H1 (cell line): ENCODE data around the gene FRMD4B. TPM values are rescaled to one million over a fixed set of nuclear protein-coding genes. Genes with fewer than 3 reads are reported as not detected.

Experiments used
- CTCF ChIA-PET: fragments of 300-600 bp; sonication (Branson Sonifier 250); formaldehyde crosslinking; loops from one replicate; lab custom pipeline; 2021; ENCODE audit not compliant: partially characterized antibody; lab: Charles Lee
- POLR2A ChIA-PET: fragments of 300-600 bp; sonication (Branson Sonifier 250); formaldehyde crosslinking; loops from one replicate; lab custom pipeline; 2021; ENCODE audit warnings: inconsistent platforms; ENCODE audit not compliant: partially characterized antibody; lab: Charles Lee
- DNase-seq, 2 experiments: peaks; one replicate each; pipeline versions ENCODE4 v3.0.0 to v3.0.0-alpha.2; 2010 to 2022; ENCODE audit warnings: low spot score in 2 of 2, low read depth in 1 of 2, mixed read lengths in 1 of 2
- FAIRE-seq: peaks from 2 replicates; lab custom pipeline; 2011; peaks lifted over from hg19 to GRCh38; lab: Jason Lieb, UNC
- H2AFZ ChIP-seq: 2 replicates; pipeline ENCODE4 v1.8.1; 2012; ENCODE audit warnings: low read length, inconsistent platforms
- H2AK5ac ChIP-seq: 2 replicates; pipeline ENCODE4 v1.6.1; 2013; ENCODE audit warnings: low read depth, low read length
- H2BK120ac ChIP-seq: replicated peaks from 2 replicates; pipeline ENCODE3; 2013; ENCODE audit warnings: low read depth, low read length, inconsistent platforms
- H2BK12ac ChIP-seq: 2 replicates; pipeline ENCODE4 v1.6.1; 2013; ENCODE audit warnings: low read depth, low read length
- H2BK15ac ChIP-seq: 2 replicates; pipeline ENCODE4 v1.6.1; 2013; ENCODE audit warnings: low read length
- H2BK20ac ChIP-seq: 2 replicates; pipeline ENCODE4 v1.6.1; 2013; ENCODE audit warnings: low read length
- H2BK5ac ChIP-seq: 2 replicates; pipeline ENCODE4 v1.6.1; 2013; ENCODE audit warnings: low read depth, low read length
- H3K14ac ChIP-seq: 2 replicates; pipeline ENCODE4 v1.6.1; 2013; ENCODE audit warnings: inconsistent platforms; ENCODE audit not compliant: insufficient read length
- H3K18ac ChIP-seq: 2 replicates; pipeline ENCODE4 v1.6.1; 2013; ENCODE audit warnings: low read length; ENCODE audit errors: extremely low read depth
- H3K23ac ChIP-seq: 2 replicates; pipeline ENCODE4 v1.6.1; 2013; ENCODE audit warnings: inconsistent platforms; ENCODE audit not compliant: insufficient read length
- H3K23me2 ChIP-seq: 2 replicates; pipeline ENCODE4 v1.6.1; 2013; ENCODE audit warnings: low read depth, low read length
- H3K27ac ChIP-seq: 2 replicates; pipeline ENCODE4 v1.6.1; 2011; ENCODE audit warnings: low read depth, low read length, inconsistent platforms
- H3K27me3 ChIP-seq, 4 experiments: replicated peaks in 1 of 4; 1 replicate in 1 of 4; 2 replicates in 3 of 4; pipeline versions ENCODE4 v1.6.1 to v1.8.1; 2011 to 2013; ENCODE audit warnings: low read length in 3 of 4, mild to moderate bottlenecking in 3 of 4, inconsistent platforms in 2 of 4, mixed read lengths in 2 of 4, moderate library complexity in 1 of 4; ENCODE audit not compliant: control insufficient read depth in 3 of 4, insufficient read depth in 3 of 4; ENCODE audit errors: extremely low read depth in 1 of 4
- H3K36me3 ChIP-seq, 4 experiments: 2 replicates each; pipeline versions ENCODE4 v1.6.1 to v1.8.1; 2011 to 2013; ENCODE audit warnings: mild to moderate bottlenecking in 4 of 4, low read length in 3 of 4, moderate library complexity in 2 of 4, control low read depth in 1 of 4, inconsistent platforms in 1 of 4; ENCODE audit not compliant: insufficient read depth in 4 of 4, control insufficient read depth in 2 of 4
- H3K4ac ChIP-seq: replicated peaks from 2 replicates; pipeline ENCODE3; 2013; ENCODE audit warnings: low read length, low read depth, mixed read lengths, inconsistent platforms; ENCODE audit not compliant: insufficient read length
- H3K4me1 ChIP-seq, 4 experiments: replicated peaks in 1 of 4; 1 replicate in 1 of 4; 2 replicates in 3 of 4; pipeline versions ENCODE4 v1.6.1 to v1.8.1; 2011 to 2013; ENCODE audit warnings: low read length in 3 of 4, inconsistent platforms in 2 of 4, mixed read lengths in 1 of 4; ENCODE audit not compliant: insufficient read depth in 4 of 4, control insufficient read depth in 3 of 4
- H3K4me2 ChIP-seq, 2 experiments: 2 replicates each; pipeline versions ENCODE4 v1.6.1 to v1.8.1; 2011 to 2013; ENCODE audit warnings: low read depth in 2 of 2, low read length in 2 of 2, control low read depth in 1 of 2, inconsistent platforms in 1 of 2, mild to moderate bottlenecking in 1 of 2; ENCODE audit not compliant: insufficient read depth in 1 of 2
- H3K4me3 ChIP-seq, 4 experiments: fragments of 200-600, 300-600 bp in 1 of 4; sonication (generic), shearing (Covaris generic), sonication (Bioruptor Twin) in 1 of 4; 2 replicates each; pipeline versions ENCODE4 v1.5.1 to v1.8.1; 2011 to 2016; ENCODE audit warnings: low read length in 4 of 4, low read depth in 3 of 4, control low read depth in 2 of 4, inconsistent platforms in 2 of 4, mild to moderate bottlenecking in 2 of 4, mixed read lengths in 1 of 4, moderate library complexity in 1 of 4; ENCODE audit not compliant: insufficient read depth in 2 of 4; ENCODE audit errors: extremely low read depth in 1 of 4
- H3K56ac ChIP-seq: replicated peaks from 2 replicates; pipeline ENCODE3; 2013; ENCODE audit warnings: low read depth, mild to moderate bottlenecking, mixed read lengths, low read length, inconsistent platforms; ENCODE audit not compliant: insufficient read length
- H3K79me1 ChIP-seq: 2 replicates; pipeline ENCODE4 v1.6.1; 2013; ENCODE audit warnings: low read depth, low read length, control low read depth
- H3K79me2 ChIP-seq, 2 experiments: 2 replicates each; pipeline versions ENCODE4 v1.6.1 to v1.8.1; 2012 to 2013; ENCODE audit warnings: low read length in 2 of 2, mild to moderate bottlenecking in 2 of 2, inconsistent platforms in 1 of 2; ENCODE audit not compliant: insufficient read depth in 2 of 2, control insufficient read depth in 1 of 2
- H3K9ac ChIP-seq, 4 experiments: replicated peaks in 1 of 4; 1 replicate in 1 of 4; 2 replicates in 3 of 4; pipeline versions ENCODE4 v1.6.1 to v1.8.1; 2011 to 2013; ENCODE audit warnings: low read depth in 3 of 4, low read length in 3 of 4, control low read depth in 2 of 4, mild to moderate bottlenecking in 2 of 4, moderate library complexity in 2 of 4, inconsistent platforms in 1 of 4; ENCODE audit errors: extremely low read depth in 1 of 4
- H3K9me3 ChIP-seq, 2 experiments: 2 replicates each; pipeline versions ENCODE4 v1.6.1 to v1.8.1; 2012 to 2013; ENCODE audit warnings: mild to moderate bottlenecking in 2 of 2, moderate library complexity in 2 of 2, control low read depth in 1 of 2, inconsistent platforms in 1 of 2, low read depth in 1 of 2, low read length in 1 of 2, mixed read lengths in 1 of 2; ENCODE audit not compliant: insufficient read depth in 2 of 2
- H4K20me1 ChIP-seq, 2 experiments: replicated peaks in 1 of 2; 2 replicates each; pipeline versions ENCODE3 to v1.8.1; 2011 to 2013; ENCODE audit warnings: inconsistent platforms in 2 of 2, low read length in 2 of 2, mild to moderate bottlenecking in 1 of 2; ENCODE audit not compliant: insufficient read depth in 2 of 2, control insufficient read depth in 1 of 2
- H4K5ac ChIP-seq: 2 replicates; pipeline ENCODE4 v1.6.1; 2013; ENCODE audit warnings: low read length, low read depth, mixed read lengths, inconsistent platforms; ENCODE audit not compliant: insufficient read length
- H4K8ac ChIP-seq: 2 replicates; pipeline ENCODE4 v1.8.0; 2013; ENCODE audit warnings: mild to moderate bottlenecking, moderate library complexity, low read length, inconsistent platforms; ENCODE audit not compliant: insufficient read depth; ENCODE audit errors: extremely low read depth
- H4K91ac ChIP-seq: replicated peaks from 2 replicates; pipeline ENCODE3; 2013; ENCODE audit warnings: low read length, mixed read lengths, inconsistent platforms; ENCODE audit not compliant: insufficient read length
- ASH2L ChIP-seq: fragments of 200-600, 300-600 bp; sonication (generic); IDR thresholded peaks from one replicate; pipeline ENCODE4 v1.7.1; 2017; ENCODE audit warnings: low read length
- BCL11A ChIP-seq, 2 experiments: IDR thresholded peaks; one replicate each; pipeline ENCODE4 v1.6.1; 2011; ENCODE audit warnings: low read depth in 2 of 2, low read length in 2 of 2, mild to moderate bottlenecking in 2 of 2
- RXRA ChIP-seq: IDR thresholded peaks from 2 replicates; pipeline ENCODE4 v1.6.1; 2011; ENCODE audit warnings: low read depth, mild to moderate bottlenecking, low read length, moderate library complexity; ENCODE audit not compliant: insufficient read depth
- SP4 ChIP-seq: IDR thresholded peaks from 2 replicates; pipeline ENCODE4 v1.6.1; 2012; ENCODE audit warnings: low read length, inconsistent platforms
- WGBS, 2 experiments: shearing (Covaris generic) in 1 of 2; methylation state at CpG; one replicate each; pipeline versions ENCODE4 v1.1.6 to v1.1.7; 2013 to 2015; ENCODE audit warnings: low lambda C conversion rate in 2 of 2, mixed read lengths in 2 of 2, inconsistent platforms in 1 of 2, low coverage in 1 of 2, missing lambda C conversion rate in 1 of 2; ENCODE audit not compliant: insufficient replicate concordance in 2 of 2, insufficient coverage in 1 of 2, insufficient read length in 1 of 2; ENCODE audit errors: extremely low coverage in 1 of 2, missing lambda C conversion rate in 1 of 2; 5-methylcytosine and 5-hydroxymethylcytosine counted together
- polyA plus RNA-seq, 7 experiments: library from polyadenylated mRNA; depleted of rRNA in 3 of 7; stranded (reverse) in 5 of 7; unstranded in 2 of 7; fragments of >200 nt in 5 of 7; fragments of 200-250 nt in 2 of 7; gene quantifications; 1 replicate in 5 of 7; 2 replicates in 1 of 7; 4 replicates in 1 of 7; pipeline versions ENCODE4 v1.2.1 to v1.2.3, GENCODE V29; 2011 to 2013; ENCODE audit warnings: missing spikeins in 2 of 7, mixed read lengths in 2 of 7
- total RNA-seq: library from RNA; stranded (reverse); fragmentation: NEBNext Ultra II Directional; extraction: Animal tissue kit (Norgen Biotek cat#: 25700); gene quantifications from 2 replicates; pipeline ENCODE4 v1.2.1, GENCODE V29; 2021
- TF ChIP-seq, protein P1 (sequence below): IDR thresholded peaks from 2 replicates; pipeline ENCODE4 v1.6.1; 2012; ENCODE audit warnings: inconsistent platforms
- TF ChIP-seq, protein P2 (sequence below): IDR thresholded peaks from 2 replicates; pipeline ENCODE4 v1.6.1; 2011; ENCODE audit warnings: low read depth, mild to moderate bottlenecking, low read length; ENCODE audit not compliant: insufficient read depth
- TF ChIP-seq, protein P3 (sequence below): IDR thresholded peaks from 2 replicates; pipeline ENCODE4 v1.6.1; 2012; ENCODE audit warnings: low read length, inconsistent platforms
- TF ChIP-seq, protein P4 (sequence below), 3 experiments: IDR thresholded peaks; 1 replicate in 2 of 3; 2 replicates in 1 of 3; pipeline versions ENCODE4 v1.5.1 to v1.6.1; 2011; ENCODE audit warnings: low read length in 3 of 3, mild to moderate bottlenecking in 3 of 3, inconsistent platforms in 2 of 3, low read depth in 1 of 3, moderate library complexity in 1 of 3; ENCODE audit not compliant: insufficient read depth in 1 of 3; ENCODE audit errors: control extremely low read depth in 1 of 3

The FRMD4B gene
- total and polyA plus RNA-seq, 2 of the 8 experiments (the other 6 are each of a cell fraction or from before 2014, with no cell fraction given): 2.7 to 7.2 TPM

DNA sequence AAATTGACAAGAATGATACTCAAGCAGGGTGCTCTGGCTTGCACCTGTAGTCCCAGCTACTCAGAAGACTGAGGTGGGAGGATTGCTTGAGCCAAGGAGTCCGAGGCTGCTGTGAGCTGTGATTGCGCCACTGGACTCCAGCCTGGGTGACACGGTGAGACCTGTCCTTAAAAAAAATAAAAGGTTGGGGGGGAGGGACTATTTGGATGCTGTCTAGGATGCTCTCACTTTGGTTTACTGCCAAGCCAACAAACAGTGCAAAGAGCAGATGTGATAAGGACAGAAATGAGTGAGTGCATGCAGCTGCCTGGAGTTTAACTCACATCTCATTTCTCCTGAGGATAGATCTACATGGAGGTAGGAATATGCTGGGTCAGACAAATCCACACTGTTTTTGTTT, 130.0 kb downstream of the FRMD4B start:
- 92% methylated on average over 3 of the region's 3 CpGs; no CpG with 5 or more reads in 1 of the 2 experiments for WGBS, 2 experiments
- no peak for FAIRE-seq
- CTCF ChIA-PET: interaction anchor here (1.5 to 2.8 kb wide), 2 partner anchors 50 to 154 kb away, joined by 3 to 9 read pairs; no protein-coding TSS in a partner anchor
- TF ChIP-seq, protein P1, sequence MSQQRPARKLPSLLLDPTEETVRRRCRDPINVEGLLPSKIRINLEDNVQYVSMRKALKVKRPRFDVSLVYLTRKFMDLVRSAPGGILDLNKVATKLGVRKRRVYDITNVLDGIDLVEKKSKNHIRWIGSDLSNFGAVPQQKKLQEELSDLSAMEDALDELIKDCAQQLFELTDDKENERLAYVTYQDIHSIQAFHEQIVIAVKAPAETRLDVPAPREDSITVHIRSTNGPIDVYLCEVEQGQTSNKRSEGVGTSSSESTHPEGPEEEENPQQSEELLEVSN: no peak
- TF ChIP-seq SP4 (no peak), ASH2L (no peak), RXRA (no peak), BCL11A (IDR thresholded peaks at IDR 0.05; ENCODE audit: low read depth in 2 of 2, low read length in 2 of 2) (no peak)
- TF ChIP-seq, protein P2, sequence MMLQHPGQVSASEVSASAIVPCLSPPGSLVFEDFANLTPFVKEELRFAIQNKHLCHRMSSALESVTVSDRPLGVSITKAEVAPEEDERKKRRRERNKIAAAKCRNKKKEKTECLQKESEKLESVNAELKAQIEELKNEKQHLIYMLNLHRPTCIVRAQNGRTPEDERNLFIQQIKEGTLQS: no peak
- TF ChIP-seq, protein P3, sequence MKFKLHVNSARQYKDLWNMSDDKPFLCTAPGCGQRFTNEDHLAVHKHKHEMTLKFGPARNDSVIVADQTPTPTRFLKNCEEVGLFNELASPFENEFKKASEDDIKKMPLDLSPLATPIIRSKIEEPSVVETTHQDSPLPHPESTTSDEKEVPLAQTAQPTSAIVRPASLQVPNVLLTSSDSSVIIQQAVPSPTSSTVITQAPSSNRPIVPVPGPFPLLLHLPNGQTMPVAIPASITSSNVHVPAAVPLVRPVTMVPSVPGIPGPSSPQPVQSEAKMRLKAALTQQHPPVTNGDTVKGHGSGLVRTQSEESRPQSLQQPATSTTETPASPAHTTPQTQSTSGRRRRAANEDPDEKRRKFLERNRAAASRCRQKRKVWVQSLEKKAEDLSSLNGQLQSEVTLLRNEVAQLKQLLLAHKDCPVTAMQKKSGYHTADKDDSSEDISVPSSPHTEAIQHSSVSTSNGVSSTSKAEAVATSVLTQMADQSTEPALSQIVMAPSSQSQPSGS: no peak
- TF ChIP-seq, protein P4, sequence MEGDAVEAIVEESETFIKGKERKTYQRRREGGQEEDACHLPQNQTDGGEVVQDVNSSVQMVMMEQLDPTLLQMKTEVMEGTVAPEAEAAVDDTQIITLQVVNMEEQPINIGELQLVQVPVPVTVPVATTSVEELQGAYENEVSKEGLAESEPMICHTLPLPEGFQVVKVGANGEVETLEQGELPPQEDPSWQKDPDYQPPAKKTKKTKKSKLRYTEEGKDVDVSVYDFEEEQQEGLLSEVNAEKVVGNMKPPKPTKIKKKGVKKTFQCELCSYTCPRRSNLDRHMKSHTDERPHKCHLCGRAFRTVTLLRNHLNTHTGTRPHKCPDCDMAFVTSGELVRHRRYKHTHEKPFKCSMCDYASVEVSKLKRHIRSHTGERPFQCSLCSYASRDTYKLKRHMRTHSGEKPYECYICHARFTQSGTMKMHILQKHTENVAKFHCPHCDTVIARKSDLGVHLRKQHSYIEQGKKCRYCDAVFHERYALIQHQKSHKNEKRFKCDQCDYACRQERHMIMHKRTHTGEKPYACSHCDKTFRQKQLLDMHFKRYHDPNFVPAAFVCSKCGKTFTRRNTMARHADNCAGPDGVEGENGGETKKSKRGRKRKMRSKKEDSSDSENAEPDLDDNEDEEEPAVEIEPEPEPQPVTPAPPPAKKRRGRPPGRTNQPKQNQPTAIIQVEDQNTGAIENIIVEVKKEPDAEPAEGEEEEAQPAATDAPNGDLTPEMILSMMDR (IDR thresholded peaks at IDR 0.05; ENCODE audit: control extremely low read depth in 1 of 3, insufficient read depth in 1 of 3, low read depth in 1 of 3, low read length in 3 of 3): no peak

More for the DNA sequence above, 130.0 kb downstream of the FRMD4B start:
- Histone ChIP-seq H3K14ac (no peak overlapping the region), H3K56ac (no peak overlapping the region), H3K4me2 (no peak overlapping the region), H3K79me1 (no peaks in the 10 kb centered on the region), H2BK20ac (no peak overlapping the region), H3K27ac (no peak overlapping the region), H2BK15ac (no peak overlapping the region), H3K4me3 (no peak overlapping the region), H3K18ac (no peak overlapping the region), H2BK5ac (no peak overlapping the region), H2BK12ac (no peak overlapping the region), H3K27me3 (no peaks in the 10 kb centered on the region; a peak in 2 of 7 replicates), H3K79me2 (no peaks in the 10 kb centered on the region), H4K20me1 (no peaks in the 10 kb centered on the region), H3K23me2 (no peaks in the 10 kb centered on the region), H3K9ac (no peak overlapping the region), H3K36me3 (0 out of 8 replicates have a peak, but pooled peaks cover 0 to 5% (median 0%) of the 10 kb centered on the region in 4 experiments), H2BK120ac (no peak overlapping the region), H4K91ac (no peak overlapping the region), H3K4me1 (no peaks in the 10 kb centered on the region), H2AFZ (no peak overlapping the region), H3K4ac (no peak overlapping the region), H2AK5ac (no peak overlapping the region), H4K8ac (no peak overlapping the region), H4K5ac (no peak overlapping the region), H3K23ac (no peak overlapping the region), H3K9me3 (peaks cover 5 to 8% of the 10 kb centered on the region in 2 experiments; a peak in 2 of 4 replicates)
- DNase-seq: no peak
- POLR2A ChIA-PET: interaction anchor here (0.7 kb wide), 1 partner anchor 8 kb away, joined by 3 read pairs; no protein-coding TSS in a partner anchor
